Subcutaneous abdominal adipose tissue (tissue), 5 donors: ENCODE results near the gene ELOVL6.

ENCODE experiments used
- H3K27ac ChIP-seq: one replicate; pipeline ENCODE4 v1.7.0; 2013; ENCODE audit warnings: low read depth, mild to moderate bottlenecking, inconsistent platforms, low read length, moderate library complexity
- H3K27me3 ChIP-seq, 5 donors: one replicate each; pipeline ENCODE4 v1.7.0; 2013; ENCODE audit warnings: low read length in 5 of 5, inconsistent platforms in 1 of 5; ENCODE audit not compliant: control insufficient read depth in 5 of 5, insufficient read depth in 4 of 5
- H3K36me3 ChIP-seq, 5 donors: one replicate each; pipeline ENCODE4 v1.7.0; 2013; ENCODE audit warnings: low read length in 5 of 5; ENCODE audit not compliant: control insufficient read depth in 5 of 5, insufficient read depth in 5 of 5
- H3K4me1 ChIP-seq, 5 donors: one replicate each; pipeline ENCODE4 v1.7.0; 2013; ENCODE audit warnings: low read length in 5 of 5, mild to moderate bottlenecking in 3 of 5, moderate library complexity in 1 of 5; ENCODE audit not compliant: control insufficient read depth in 5 of 5, insufficient read depth in 5 of 5
- H3K4me3 ChIP-seq, 5 donors: one replicate each; pipeline ENCODE4 v1.7.0; 2013; ENCODE audit warnings: low read length in 5 of 5, low read depth in 1 of 5
- H3K9ac ChIP-seq, 5 donors: one replicate each; pipeline ENCODE4 v1.7.0; 2013; ENCODE audit warnings: low read length in 5 of 5, mild to moderate bottlenecking in 4 of 5, moderate library complexity in 3 of 5
- H3K9me3 ChIP-seq, 5 donors: one replicate each; pipeline ENCODE4 v1.7.0; 2013; ENCODE audit warnings: low read length in 5 of 5; ENCODE audit not compliant: control insufficient read depth in 5 of 5
- donor health status: healthy.
- donor health status: healthy.
- donor health status: healthy.
- donor health status: healthy.
- donor health status: healthy.

The ELOVL6 gene

GRCh38 chr4:110007217-110007616 lies 191.2 kb downstream of the ELOVL6 start:
- H3K27ac ChIP-seq, result no peak overlapping the region
- no peaks in the 10 kb centered on the region for H3K4me1 ChIP-seq
- peaks cover 0 to 4% (median 0%) of the 10 kb centered on the region in 5 donors for H3K27me3 ChIP-seq
- no peak overlapping the region for H3K4me3 ChIP-seq
- no peak overlapping the region for H3K9ac ChIP-seq
- no peaks in the 10 kb centered on the region for H3K36me3 ChIP-seq
- no peaks in the 10 kb centered on the region for H3K9me3 ChIP-seq

DNA sequence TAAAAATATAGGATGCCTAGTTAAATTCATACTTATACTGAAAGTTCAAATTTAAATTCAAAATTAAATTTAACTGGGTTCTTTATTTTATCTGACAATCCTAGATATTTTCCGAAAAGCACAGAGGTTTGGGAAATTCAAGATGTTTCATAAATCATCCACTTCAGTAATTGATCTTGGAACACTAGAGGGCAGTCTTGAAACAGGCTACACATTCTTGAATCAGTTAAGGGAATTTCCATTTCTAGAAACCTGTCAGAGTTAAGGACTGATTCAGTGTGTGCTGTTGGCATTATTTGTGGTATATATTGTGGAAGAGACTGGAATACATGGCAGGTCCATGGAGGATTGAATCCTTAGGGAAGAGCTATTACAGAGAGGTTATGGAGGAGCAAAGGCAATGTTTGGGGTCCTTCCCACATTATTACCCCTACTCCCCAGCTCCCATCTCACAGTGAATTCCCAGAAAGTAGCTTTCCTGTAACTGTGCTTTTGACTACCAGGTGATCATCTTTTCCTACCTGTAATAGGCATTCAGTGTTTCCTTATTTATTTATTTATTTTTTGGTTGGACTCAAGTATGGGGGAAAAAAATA lies 192.9 kb downstream of the ELOVL6 start:
- no peak overlapping the region for H3K4me3 ChIP-seq
- no peak overlapping the region for H3K9ac ChIP-seq
- peaks cover 0 to 4% (median 0%) of the 10 kb centered on the region in 5 donors for H3K27me3 ChIP-seq
- no peak overlapping the region for H3K27ac ChIP-seq
- H3K9me3 ChIP-seq, result no peaks in the 10 kb centered on the region
- no peaks in the 10 kb centered on the region for H3K4me1 ChIP-seq
- H3K36me3 ChIP-seq, result no peaks in the 10 kb centered on the region

GRCh38 chr4:110004556-110004955 lies 193.9 kb downstream of the ELOVL6 start:
- Histone ChIP-seq H3K9me3 (no peaks in the 10 kb centered on the region), H3K36me3 (no peaks in the 10 kb centered on the region), H3K4me3 (no peak overlapping the region), H3K9ac (no peak overlapping the region), H3K27ac (no peak overlapping the region), H3K4me1 (no peaks in the 10 kb centered on the region), H3K27me3 (peaks cover 0 to 6% (median 0%) of the 10 kb centered on the region in 5 donors)

DNA sequence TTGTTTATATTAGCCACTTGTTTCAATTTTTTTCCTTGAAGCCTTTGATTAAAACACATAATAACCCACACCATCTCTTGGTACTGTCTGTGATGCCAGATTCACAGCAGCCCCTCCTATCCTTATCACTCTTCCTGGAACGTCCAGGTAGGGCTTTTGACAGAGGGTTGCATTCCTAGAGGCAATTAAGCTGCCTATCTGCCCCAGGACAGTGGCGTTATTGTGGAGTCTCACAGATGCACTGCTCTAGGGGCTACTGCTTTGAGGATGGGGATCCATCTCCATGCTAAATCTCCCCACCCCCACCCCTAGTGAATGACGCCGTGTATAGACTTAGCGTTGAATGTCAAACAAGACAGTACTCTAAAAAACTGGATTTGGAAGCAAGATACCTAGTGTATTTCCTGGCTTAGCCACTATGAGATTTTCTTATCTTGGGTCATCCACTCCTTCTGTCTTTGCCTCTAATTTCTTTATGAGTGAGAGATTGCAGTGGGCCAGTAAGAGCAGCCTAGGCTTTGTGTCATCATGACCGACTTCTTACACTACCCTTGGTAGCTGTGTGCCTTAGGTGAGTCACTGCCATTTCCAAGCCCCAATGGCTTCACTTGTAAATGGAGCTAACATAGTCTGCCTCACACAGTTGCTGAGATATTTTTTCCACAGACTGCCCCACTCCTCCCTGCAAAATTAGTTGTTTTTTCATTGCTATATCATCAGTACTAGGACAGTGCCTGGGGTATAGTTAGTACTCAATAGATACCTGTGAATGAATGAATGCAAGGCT lies 194.8 kb downstream of the ELOVL6 start:
- H3K27ac ChIP-seq, result no peak overlapping the region
- no peak overlapping the region for H3K9ac ChIP-seq
- H3K4me3 ChIP-seq, result no peak overlapping the region
- no peaks in the 10 kb centered on the region for H3K36me3 ChIP-seq
- H3K27me3 ChIP-seq, result peaks cover 0 to 7% (median 0%) of the 10 kb centered on the region in 5 donors
- no peaks in the 10 kb centered on the region for H3K4me1 ChIP-seq
- no peaks in the 10 kb centered on the region for H3K9me3 ChIP-seq

DNA sequence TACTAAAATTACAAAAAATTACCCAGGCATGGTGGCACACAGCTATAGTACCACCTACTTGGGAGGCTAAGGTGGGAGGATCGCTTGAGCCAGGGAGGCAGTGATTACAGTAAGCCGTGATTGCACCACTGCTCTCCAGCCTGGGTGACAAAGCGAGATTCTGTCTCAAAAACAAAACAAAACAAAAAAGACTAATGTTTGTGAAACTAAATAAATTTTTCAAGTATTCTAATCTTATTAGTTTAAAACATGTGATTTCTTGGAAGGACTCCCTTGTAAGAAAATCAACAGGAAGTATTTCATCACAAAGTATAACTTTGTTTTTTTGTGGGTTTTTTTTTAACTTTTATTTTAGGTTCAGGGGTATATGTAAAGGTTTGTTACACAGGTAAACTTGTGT lies 196.1 kb downstream of the ELOVL6 start:
- Histone ChIP-seq H3K4me3 (no peak overlapping the region), H3K27ac (no peak overlapping the region), H3K27me3 (peaks cover 0 to 7% (median 0%) of the 10 kb centered on the region in 5 donors), H3K36me3 (no peaks in the 10 kb centered on the region), H3K4me1 (no peaks in the 10 kb centered on the region), H3K9ac (no peak overlapping the region), H3K9me3 (no peaks in the 10 kb centered on the region)

DNA sequence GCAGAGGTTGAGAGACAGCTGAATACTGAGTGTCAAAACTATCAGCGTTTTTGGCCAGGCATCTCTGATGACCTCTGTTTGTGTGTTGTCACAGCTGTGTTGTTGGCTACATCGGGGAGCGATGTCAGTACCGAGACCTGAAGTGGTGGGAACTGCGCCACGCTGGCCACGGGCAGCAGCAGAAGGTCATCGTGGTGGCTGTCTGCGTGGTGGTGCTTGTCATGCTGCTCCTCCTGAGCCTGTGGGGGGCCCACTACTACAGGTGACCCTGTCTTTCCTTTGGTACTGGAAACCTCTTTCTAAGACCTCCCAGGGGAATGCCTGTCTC lies 198.9 kb downstream of the ELOVL6 start:
- Histone ChIP-seq H3K27me3 (peaks cover 0 to 9% (median 0%) of the 10 kb centered on the region in 5 donors), H3K36me3 (no peaks in the 10 kb centered on the region), H3K4me3 (no peak overlapping the region), H3K9me3 (no peaks in the 10 kb centered on the region), H3K9ac (no peak overlapping the region), H3K27ac (no peak overlapping the region), H3K4me1 (no peaks in the 10 kb centered on the region)

- no peaks in the 10 kb centered on the region for H3K9me3 ChIP-seq
- no peak overlapping the region for H3K4me3 ChIP-seq
- H3K27ac ChIP-seq, result no peak overlapping the region
- H3K36me3 ChIP-seq, result no peaks in the 10 kb centered on the region
- H3K27me3 ChIP-seq, result peaks cover 0 to 10% (median 0%) of the 10 kb centered on the region in 5 donors
- H3K9ac ChIP-seq, result no peak overlapping the region
- no peaks in the 10 kb centered on the region for H3K4me1 ChIP-seq
Measured at GRCh38 chr4:109998867-109999584, 199.4 kb downstream of the ELOVL6 start.

- no peaks in the 10 kb centered on the region for H3K4me1 ChIP-seq
- H3K9ac ChIP-seq, result no peak overlapping the region
- no peaks in the 10 kb centered on the region for H3K36me3 ChIP-seq
- no peaks in the 10 kb centered on the region for H3K9me3 ChIP-seq
- no peak overlapping the region for H3K4me3 ChIP-seq
- no peak overlapping the region for H3K27ac ChIP-seq
- H3K27me3 ChIP-seq, result peaks cover 0 to 13% (median 3%) of the 10 kb centered on the region in 5 donors
Measured at GRCh38 chr4:109996526-109996925, 201.9 kb downstream of the ELOVL6 start.
